ENCODE data around the gene NBPF1. TPM values are rescaled to one million over a fixed set of nuclear protein-coding genes. Genes with fewer than 3 reads are reported as not detected.
A peak's percentile ranks its signal among the peaks of the same experiment; 100 is the strongest.
"Not testable (repeated sequence)": the region's sequence is repeated elsewhere in the genome, so short reads cannot be mapped to it uniquely, and the experiment has no call there.

Gene NBPF1
- total RNA-seq, 1 donor from 2014 or later: 58.9 TPM

GRCh38 chr1:16521288-16521583, 92.1 kb downstream of the NBPF1 start:
- H3K9me3 Mint-ChIP-seq (ENCODE audit: low read depth): no peaks in the 10 kb centered on the region
- peaks cover 39% of the 10 kb centered on the region for H3K27me3 Mint-ChIP-seq (ENCODE audit: low read depth)
- H3K36me3 Mint-ChIP-seq (ENCODE audit: low read depth): no peaks in the 10 kb centered on the region
- H3K4me3 Mint-ChIP-seq (ENCODE audit: unreplicated experiment): peak overlapping the region; percentile 66
- no peak for TF ChIP-seq CTCF (IDR thresholded peaks at IDR 0.05)
- no peak for DNase-seq (ENCODE audit: low spot score)
- no peak overlapping the region for H3K27ac Mint-ChIP-seq (ENCODE audit: unreplicated experiment)
- peaks cover 8% of the 10 kb centered on the region for H3K4me1 Mint-ChIP-seq (ENCODE audit: low read depth)

GRCh38 chr1:16520435-16521287, 92.7 kb downstream of the NBPF1 start:
- Mint-ChIP-seq H3K27me3 (ENCODE audit: low read depth) (peaks cover 39% of the 10 kb centered on the region), H3K4me3 (ENCODE audit: unreplicated experiment) (peak overlapping the region; percentile 66)
- H3K9me3 Mint-ChIP-seq (ENCODE audit: low read depth); DNase-seq (ENCODE audit: low spot score); H3K27ac Mint-ChIP-seq (ENCODE audit: unreplicated experiment); H3K4me1 Mint-ChIP-seq (ENCODE audit: low read depth); H3K36me3 Mint-ChIP-seq (ENCODE audit: low read depth): not testable (repeated sequence)
- TF ChIP-seq CTCF (IDR thresholded peaks at IDR 0.05): peak; percentile 16

- not testable (repeated sequence) for H3K4me3 Mint-ChIP-seq (ENCODE audit: unreplicated experiment); H3K36me3 Mint-ChIP-seq (ENCODE audit: low read depth); H3K27ac Mint-ChIP-seq (ENCODE audit: unreplicated experiment); H3K9me3 Mint-ChIP-seq (ENCODE audit: low read depth); H3K4me1 Mint-ChIP-seq (ENCODE audit: low read depth); DNase-seq (ENCODE audit: low spot score)
- peaks cover 37% of the 10 kb centered on the region for H3K27me3 Mint-ChIP-seq (ENCODE audit: low read depth)
Observed at GRCh38 chr1:16519255-16519951, 94.0 kb downstream of the NBPF1 start.

- H3K4me1 Mint-ChIP-seq (ENCODE audit: low read depth); H3K9me3 Mint-ChIP-seq (ENCODE audit: low read depth); DNase-seq (ENCODE audit: low spot score); H3K36me3 Mint-ChIP-seq (ENCODE audit: low read depth); H3K4me3 Mint-ChIP-seq (ENCODE audit: unreplicated experiment); H3K27ac Mint-ChIP-seq (ENCODE audit: unreplicated experiment): not testable (repeated sequence)
- peaks cover 37% of the 10 kb centered on the region for H3K27me3 Mint-ChIP-seq (ENCODE audit: low read depth)
Observed at GRCh38 chr1:16518913-16519254, 94.5 kb downstream of the NBPF1 start.

- not testable (repeated sequence) for H3K36me3 Mint-ChIP-seq (ENCODE audit: low read depth); DNase-seq (ENCODE audit: low spot score); H3K4me1 Mint-ChIP-seq (ENCODE audit: low read depth); H3K4me3 Mint-ChIP-seq (ENCODE audit: unreplicated experiment); H3K27ac Mint-ChIP-seq (ENCODE audit: unreplicated experiment); H3K9me3 Mint-ChIP-seq (ENCODE audit: low read depth)
- peaks cover 28% of the 10 kb centered on the region for H3K27me3 Mint-ChIP-seq (ENCODE audit: low read depth)
Observed at GRCh38 chr1:16516694-16517410, 96.5 kb downstream of the NBPF1 start.

- not testable (repeated sequence) for H3K4me1 Mint-ChIP-seq (ENCODE audit: low read depth); H3K27ac Mint-ChIP-seq (ENCODE audit: unreplicated experiment); DNase-seq (ENCODE audit: low spot score); H3K36me3 Mint-ChIP-seq (ENCODE audit: low read depth); H3K27me3 Mint-ChIP-seq (ENCODE audit: low read depth); H3K9me3 Mint-ChIP-seq (ENCODE audit: low read depth); H3K4me3 Mint-ChIP-seq (ENCODE audit: unreplicated experiment)
Observed at GRCh38 chr1:16514107-16515055, 99.0 kb downstream of the NBPF1 start, which contains the start of gene RNU1-1. Gene RNU1-1, minus strand, starts transcription at chr1:16514285.

- H3K4me1 Mint-ChIP-seq (ENCODE audit: low read depth); H3K4me3 Mint-ChIP-seq (ENCODE audit: unreplicated experiment); H3K27ac Mint-ChIP-seq (ENCODE audit: unreplicated experiment); DNase-seq (ENCODE audit: low spot score); H3K9me3 Mint-ChIP-seq (ENCODE audit: low read depth); H3K36me3 Mint-ChIP-seq (ENCODE audit: low read depth); H3K27me3 Mint-ChIP-seq (ENCODE audit: low read depth): not testable (repeated sequence)
Observed at GRCh38 chr1:16513412-16514106, 99.8 kb downstream of the NBPF1 start.

GRCh38 chr1:16512624-16513411, 100.5 kb downstream of the NBPF1 start:
- H3K4me1 Mint-ChIP-seq (ENCODE audit: low read depth); H3K36me3 Mint-ChIP-seq (ENCODE audit: low read depth); DNase-seq (ENCODE audit: low spot score); H3K27me3 Mint-ChIP-seq (ENCODE audit: low read depth); H3K4me3 Mint-ChIP-seq (ENCODE audit: unreplicated experiment); H3K9me3 Mint-ChIP-seq (ENCODE audit: low read depth); H3K27ac Mint-ChIP-seq (ENCODE audit: unreplicated experiment): not testable (repeated sequence)
